Jurkat, Clone E6-1 (cell line): ENCODE results near the gene KRTAP5-9.
"Not testable (repeated sequence)": the region's sequence is repeated elsewhere in the genome, so short reads cannot be mapped to it uniquely, and the experiment has no call there.

Experiments used
- DNase-seq: peaks from one replicate; pipeline ENCODE4 v3.0.0-alpha.2; 2011; ENCODE audit warnings: low read depth, low spot score
- H3K4me3 ChIP-seq: 2 replicates; pipeline ENCODE4 v1.5.1; 2011; ENCODE audit warnings: mild to moderate bottlenecking, low read length, control low read depth, moderate library complexity

Gene KRTAP5-9

DNA sequence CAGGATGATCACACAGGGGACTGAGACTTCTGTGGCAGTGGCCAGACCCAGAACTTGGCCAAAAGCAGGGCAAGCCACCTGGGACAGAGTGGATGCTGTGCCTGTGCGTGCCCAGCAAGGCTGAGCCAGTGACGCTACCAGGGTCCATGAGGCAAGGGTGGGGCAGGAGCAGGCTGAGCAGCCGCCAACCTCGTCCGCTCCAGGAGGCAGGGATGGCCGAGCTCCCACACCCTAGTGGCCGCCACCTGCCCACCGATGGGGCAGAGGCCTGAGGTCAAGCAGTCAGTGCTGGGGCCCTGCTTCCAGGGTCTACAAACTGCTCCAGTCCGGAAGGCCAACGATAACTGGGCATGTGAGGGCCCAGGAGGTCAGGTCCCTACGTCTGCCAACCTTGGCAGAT, 7.3 kb downstream of the KRTAP5-9 start:
- no peak overlapping the region for H3K4me3 ChIP-seq

DNA sequence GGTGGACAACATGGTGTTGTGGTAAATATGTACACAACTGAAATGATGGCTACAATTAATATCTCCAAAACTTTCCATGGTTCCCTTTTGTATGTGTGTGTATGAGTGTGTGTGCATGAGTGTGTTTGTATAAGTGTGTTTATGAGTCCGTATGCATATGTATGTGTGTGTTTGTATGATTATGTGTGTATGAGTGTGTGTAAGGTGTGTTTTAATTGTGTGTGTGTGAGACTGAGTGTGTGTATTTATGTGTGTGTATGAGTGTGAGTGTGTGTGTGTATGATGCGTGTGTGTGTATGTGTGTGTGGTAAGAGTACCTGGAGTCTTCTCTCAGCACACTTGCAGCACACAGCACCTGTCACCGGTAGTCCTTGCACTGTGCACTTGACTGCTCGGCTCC, 7.8 kb downstream of the KRTAP5-9 start:
- DNase-seq, result no peak
- H3K4me3 ChIP-seq, result no peak overlapping the region

More for the DNA sequence above, 7.3 kb downstream of the KRTAP5-9 start:
- no peak for DNase-seq

DNA sequence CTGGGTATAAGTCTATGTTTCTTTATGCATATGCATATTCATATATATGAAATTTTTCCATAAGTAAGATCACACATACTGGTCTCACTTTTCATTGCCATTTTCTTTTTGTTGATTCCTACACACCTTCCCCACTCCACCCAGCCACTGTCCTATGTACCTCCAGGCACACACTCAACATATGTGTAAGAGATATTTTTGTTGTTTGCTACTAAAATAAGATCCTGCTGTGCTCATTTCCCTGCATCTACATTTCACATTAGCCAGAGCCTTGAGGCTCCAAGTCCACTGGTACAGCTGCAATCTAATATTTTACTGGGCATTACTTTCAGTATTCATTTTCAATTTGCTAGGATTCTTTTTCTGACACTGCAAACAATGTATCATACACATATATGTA, 9.0 kb downstream of the KRTAP5-9 start:
- H3K4me3 ChIP-seq, result no peak overlapping the region

DNA sequence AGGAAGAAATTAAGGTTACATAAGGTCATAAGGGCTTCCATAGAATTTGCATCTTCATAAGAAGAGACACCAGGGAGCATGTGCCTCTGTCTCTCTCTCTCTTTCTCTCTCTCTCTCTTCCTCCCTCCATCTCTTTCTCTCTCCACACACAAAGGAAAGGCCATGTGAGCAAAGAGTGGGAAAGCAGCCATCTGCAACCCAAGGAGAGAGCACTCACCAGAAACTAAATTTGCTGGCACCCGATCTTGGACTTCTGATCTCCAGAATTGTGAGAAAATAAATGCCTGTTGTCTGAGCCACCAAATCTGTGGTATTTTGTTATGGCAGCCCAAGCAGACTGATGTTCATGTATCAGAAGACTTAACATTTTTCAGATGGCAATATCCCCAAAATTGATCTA, 10.8 kb downstream of the KRTAP5-9 start:
- H3K4me3 ChIP-seq, result no peak overlapping the region
- DNase-seq, result no peak

More for the DNA sequence above, 9.0 kb downstream of the KRTAP5-9 start:
- DNase-seq, result no peak

DNA sequence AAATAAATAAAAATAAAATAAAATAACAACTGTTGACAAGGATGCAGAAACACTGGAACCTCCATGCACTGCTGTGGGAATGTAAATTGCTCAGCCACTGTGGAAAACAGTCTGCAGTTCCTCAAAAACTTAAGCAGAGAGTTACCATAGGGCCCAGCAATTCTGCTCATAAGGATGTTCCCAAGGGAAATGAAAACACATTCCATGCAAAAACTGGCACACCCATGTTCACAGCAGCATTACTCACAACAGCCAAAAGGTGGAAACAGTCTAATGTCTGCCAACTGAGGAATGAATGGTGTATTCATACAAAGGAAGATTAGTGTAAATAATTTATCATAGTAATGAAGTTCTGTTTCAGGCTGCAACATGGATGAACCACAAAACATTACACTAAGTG, 13.9 kb downstream of the KRTAP5-9 start:
- H3K4me3 ChIP-seq, result no peak overlapping the region
- DNase-seq, result no peak

DNA sequence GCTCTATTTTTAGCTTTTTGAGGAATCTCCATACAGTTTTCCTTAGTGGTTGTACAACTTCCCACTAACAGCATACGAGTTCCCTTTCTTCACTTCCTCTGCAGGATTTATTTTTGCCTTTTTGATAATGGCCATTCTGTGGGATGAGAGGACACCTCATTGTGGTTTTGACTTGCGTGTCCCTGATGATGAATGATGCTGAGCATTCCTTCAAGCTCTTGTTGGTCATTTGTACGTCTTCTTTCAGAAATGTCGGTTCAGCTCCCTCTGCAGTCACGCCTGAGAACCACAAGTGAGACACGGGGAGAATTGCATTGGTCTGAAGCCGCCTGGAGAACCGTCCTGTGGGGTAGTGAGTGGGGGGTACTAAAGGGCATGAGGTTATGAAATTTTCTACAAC, 15.2 kb downstream of the KRTAP5-9 start:
- no peak overlapping the region for H3K4me3 ChIP-seq
- peak; percentile 20 for DNase-seq

DNA sequence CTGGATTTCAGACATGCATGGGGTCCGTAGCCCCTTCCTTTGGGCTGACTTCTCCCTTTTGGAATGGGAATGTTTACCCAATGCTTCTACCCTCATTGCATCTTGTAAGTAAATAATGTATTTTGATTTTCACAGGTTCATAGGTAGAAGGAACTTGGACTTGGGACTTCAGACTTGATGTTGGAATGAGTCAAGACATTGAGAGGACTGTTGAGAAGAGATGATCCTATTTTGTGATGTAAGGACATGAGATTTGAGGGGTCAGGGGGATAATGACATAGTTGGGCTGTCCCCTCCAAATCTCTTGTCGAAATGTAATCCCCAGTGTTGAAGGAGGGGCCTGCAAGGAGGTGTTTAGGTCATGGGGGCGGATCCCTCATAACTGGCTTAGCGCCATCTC, 16.2 kb downstream of the KRTAP5-9 start:
- DNase-seq, result no peak
- no peak overlapping the region for H3K4me3 ChIP-seq

DNA sequence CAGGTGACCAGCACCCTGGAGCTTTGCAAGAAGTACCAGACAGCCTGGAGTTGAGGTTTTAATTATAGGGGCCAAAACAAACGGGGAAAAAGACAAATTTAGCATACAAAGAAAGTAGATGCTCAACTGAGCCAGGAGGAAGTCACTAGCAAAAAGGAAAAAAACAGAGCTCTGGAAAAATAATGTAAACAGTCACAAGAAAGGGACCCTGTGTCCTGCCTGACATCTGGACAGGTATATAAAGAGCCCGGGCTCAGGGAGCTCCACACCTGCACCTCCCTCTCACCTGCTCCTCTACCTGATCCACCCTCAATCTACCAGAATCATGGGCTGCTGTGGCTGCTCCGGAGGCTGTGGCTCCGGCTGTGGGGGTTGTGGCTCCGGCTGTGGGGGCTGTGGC, 17.0 kb downstream of the KRTAP5-9 start, which contains the start of gene KRTAP5-10:
KRTAP5-10 (plus strand) TSS at position 301 of the 400 bp plus-strand sequence; CDS start at position 326, 25 bp downstream.
- H3K4me3 ChIP-seq, result no peak within 1 kb of the TSS
- DNase-seq, result no peak

DNA sequence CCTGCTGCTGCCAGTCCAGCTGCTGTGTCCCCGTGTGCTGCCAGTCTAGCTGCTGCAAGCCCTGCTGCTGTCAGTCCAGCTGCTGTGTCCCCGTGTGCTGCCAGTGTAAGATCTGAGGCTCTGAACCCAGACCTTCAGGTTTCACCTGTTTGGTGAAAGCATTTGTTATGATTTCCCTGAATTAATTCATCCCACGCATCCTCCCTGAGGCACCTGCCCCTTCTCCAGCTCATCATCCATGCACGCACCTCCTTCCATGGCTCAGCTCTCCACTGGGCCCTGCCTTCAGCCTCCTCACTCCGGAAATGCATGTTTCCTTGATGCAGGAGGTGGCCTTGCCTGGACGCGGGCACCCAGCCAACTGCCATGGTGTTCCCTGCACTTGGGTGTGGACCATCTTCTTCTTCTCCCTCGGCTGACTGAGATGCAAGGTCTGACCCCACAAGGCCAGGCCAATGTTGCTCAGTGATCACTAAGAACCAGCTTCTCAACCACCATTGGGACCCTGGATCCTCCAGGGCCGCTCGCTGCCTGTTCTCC, 17.9 kb downstream of the KRTAP5-9 start:
- no peak for DNase-seq
- H3K4me3 ChIP-seq, result no peak overlapping the region

DNA sequence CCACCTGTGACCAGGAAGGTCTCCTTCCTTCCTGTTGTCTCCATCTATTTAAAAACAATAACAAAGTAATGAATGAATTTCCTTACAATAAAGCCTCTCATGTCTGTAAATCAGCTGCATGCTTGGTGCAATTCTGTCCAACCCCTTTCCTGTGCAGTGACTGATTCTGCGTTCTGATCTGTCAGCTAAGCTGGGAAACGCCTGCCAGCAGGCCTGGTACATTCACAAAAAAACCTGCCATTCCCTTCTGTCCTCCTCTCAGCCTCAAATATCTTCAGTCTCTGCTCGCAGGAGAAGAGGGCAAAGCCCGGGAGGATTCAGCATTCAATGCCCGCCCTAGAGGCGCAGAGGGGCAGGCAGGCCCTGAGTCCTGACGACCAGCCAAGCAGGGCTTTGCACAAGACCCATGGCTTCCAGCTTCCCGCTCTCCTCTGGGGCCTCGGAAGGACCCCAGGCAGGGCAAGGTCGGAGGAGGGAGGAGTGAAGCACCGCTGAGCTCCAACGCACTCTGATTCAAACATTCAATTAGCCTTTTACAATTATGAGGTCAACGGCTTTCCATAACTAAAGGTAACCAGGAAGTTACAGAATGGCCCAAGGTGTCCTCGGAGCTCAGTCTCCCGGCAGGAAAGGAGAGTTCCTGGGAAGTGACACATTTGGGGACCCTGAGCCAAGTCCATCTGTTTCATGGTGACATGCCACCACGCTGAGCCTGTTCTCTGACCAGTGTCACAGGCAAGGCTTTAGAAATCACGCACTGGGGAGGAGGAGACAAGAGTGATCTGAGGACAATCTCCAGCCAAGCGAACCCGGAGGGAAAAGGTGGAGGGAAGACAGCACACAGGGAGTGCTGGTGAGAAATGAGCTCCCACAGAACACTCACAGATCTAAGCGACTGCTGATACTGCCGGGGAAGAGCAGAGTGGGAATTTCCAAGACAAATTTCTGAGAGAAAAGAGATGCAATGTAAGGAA, 18.7 kb downstream of the KRTAP5-9 start:
- H3K4me3 ChIP-seq, result not testable (repeated sequence)

DNA sequence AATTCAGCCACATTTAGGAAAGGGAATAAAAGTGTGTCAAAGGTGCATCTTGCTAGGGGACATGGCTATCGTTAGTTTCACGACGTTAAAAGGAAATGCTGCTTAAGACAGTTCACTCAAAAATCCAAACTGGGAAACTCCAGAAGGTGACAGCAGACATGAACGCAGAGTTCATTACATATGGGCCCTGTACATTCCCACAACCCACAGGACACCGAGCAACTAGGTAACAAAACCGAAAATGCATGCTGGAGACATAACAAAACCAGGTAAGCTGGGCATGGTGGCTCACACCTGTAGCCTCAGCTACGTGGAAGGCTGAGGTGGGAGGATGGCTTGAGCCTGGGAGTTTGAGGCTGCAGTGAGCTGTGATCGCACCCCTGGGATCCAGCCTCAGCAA, 19.4 kb downstream of the KRTAP5-9 start:
- not testable (repeated sequence) for DNase-seq, H3K4me3 ChIP-seq

More for the DNA sequence above, 18.7 kb downstream of the KRTAP5-9 start:
- DNase-seq, result not testable (repeated sequence)

DNA sequence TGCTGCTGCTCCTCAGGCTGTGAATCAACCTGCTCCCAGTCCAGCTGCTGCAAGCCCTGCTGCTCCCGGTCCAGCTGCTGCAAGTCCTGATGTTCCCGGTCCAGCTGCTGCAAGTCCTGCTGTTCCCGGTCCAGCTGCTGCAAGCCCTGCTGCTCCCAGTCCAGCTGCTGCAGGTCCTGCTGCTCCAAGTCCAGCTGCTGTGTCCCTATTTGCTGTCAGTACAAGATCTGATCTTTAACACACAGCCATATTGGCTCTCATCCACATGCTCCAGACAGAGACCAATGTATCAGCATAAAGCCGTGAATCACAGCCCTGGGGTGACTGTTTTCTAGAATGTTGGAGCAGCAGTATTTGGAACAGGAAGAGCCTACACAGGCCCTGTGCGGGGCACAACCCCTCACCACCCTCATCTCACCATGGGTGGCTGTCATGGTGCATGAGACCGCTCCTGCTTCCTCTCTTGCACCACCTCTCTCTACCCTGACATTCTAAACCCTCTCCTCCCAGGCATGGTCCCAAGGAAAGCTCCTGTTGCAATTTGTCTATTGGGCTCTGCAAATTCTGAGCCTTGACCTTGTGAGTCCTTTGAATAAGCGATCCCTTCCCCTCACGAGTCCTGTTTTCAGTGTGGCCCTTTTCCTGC, 20.6 kb downstream of the KRTAP5-9 start:
- no peak for DNase-seq
- H3K4me3 ChIP-seq, result no peak overlapping the region

DNA sequence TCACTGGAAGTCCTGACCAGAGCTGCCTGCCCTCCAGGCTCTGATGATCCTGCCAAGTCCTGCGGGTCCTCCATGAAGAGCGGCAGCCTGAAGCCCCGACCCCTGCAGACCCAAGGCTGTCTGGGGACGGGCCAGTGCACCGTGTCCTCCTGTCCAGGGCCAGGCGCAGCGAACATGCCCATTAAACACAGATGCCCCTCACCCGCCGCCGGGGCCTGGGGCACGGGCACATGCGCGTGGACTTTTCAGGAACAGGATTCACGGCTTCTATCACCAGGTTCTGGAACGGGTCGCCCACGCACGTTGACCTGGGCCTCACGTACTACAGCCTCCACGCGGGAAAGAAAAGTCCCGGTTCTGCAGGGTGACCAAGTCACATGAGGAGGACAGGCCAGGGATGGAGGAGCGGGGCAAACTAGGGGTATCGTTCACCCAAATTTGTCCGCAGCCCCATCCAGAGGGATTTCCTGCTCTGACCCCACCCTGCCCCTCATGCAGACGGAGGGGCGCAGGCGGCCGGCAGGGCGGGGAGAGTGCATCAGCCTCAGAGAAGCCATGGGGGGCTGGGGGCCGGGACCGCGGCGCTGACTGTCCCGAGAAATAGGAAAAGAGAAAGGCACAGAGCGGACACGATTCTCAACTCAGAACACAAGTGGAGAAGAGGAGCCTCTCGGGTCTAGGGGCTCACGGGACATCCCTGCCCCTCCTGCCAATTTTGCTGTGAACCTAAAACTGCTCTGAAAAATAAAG, 23.1 kb downstream of the KRTAP5-9 start:
- DNase-seq, H3K4me3 ChIP-seq: not testable (repeated sequence)

DNA sequence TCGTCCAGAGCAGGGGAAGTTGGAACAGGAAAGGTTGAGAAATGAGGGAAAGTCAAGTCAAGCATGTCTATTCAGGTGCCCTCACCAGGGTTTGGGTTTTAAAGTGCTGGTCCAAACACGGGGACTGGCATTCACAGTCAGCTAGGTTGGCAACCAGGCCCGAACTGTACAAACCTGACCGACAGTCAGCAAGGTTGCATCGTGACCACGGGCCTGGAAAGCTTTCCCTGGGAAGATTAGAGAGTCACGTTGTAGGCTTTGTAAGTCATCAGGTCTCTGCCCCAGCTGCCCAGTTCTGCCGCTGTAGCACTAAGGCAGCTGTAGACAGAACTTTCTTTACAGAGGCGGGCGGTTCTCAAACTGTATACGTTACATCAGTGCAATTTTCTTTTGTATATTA, 24.6 kb downstream of the KRTAP5-9 start:
- no peak overlapping the region for H3K4me3 ChIP-seq
- no peak for DNase-seq

DNA sequence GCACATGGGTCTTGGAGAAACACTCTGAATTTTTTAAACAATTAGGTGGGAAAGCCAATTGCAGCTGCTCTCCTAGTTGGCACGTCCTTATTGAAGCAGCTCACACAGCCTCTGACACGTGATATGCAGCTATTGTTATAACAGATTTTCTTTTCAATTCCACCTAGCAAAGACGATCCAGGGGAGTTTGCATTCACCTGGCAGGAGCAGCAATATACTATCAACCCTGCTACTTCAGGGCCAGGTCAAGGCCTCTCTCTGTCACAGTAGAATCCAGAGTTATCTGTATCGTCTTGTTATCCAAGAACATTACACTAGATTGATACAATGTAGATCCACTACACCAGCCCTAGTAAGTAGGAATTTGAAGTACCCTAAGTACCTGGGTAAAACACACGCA, 26.2 kb downstream of the KRTAP5-9 start:
- H3K4me3 ChIP-seq, result no peak overlapping the region
- no peak for DNase-seq

DNA sequence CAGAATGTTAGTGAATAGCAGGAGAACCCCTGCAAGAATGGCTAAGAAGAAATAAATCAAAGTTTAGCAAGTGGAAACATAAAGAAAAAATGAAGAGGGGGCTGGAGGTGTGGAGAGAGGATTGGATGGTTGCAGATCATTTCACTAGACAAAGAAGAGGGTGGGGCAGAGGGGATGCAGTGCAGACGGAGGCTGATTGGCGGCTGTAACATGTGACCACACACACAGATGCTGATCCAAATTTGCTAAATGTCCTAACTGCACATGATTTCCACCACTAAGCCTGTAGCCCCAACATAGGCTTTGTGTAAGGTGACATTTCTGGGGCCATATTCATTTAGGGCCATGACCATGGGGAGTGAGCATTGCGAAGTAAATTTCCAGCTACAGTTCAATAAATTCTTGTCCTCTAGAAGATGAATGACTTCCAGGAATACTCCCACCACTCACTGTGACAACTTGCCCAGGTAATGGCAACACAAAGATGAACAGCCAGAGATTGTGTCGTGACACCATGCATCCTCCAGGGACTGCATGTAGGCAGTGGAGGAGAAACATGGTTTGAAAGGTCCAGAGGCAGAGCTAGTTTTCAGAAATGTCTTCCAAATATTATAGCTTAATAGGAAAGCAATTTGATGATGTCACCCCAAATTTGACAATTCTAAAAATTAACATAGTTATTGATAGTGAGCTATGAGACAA, 27.7 kb downstream of the KRTAP5-9 start:
- H3K4me3 ChIP-seq, result no peak overlapping the region
- no peak for DNase-seq

DNA sequence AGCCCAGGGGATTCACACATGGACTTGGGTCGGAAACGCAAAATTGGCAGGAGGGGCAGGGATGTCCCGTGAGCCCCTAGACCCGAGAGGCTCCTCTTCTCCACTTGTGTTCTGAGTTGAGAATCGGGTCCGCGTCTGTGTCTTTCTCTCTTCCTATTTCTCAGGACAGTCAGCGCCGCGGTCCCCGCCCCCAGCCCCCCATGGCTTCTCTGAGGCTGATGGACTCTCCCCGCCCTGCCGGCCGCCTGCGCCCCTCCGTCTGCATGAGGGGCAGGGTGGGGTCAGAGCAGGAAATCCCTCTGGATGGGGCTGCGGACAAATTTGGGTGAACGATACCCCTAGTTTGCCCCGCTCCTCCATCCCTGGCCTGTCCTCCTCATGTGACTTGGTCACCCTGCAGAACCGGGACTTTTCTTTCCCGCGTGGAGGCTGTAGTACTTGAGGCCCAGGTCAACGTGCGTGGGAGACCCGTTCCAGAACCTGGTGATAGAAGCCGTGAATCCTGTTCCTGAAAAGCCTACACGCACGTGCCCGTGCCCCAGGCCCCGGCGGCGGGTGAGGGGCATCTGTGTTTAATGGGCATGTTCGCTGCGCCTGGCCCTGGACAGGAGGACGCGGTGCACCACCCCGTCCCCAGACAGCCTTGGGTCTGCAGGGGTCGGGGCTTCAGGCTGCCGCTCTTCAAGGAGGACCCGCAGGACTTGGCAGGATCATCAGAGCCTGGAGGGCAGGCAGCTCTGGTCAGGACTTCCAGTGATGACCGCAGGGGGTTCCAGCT, 28.7 kb downstream of the KRTAP5-9 start:
- not testable (repeated sequence) for DNase-seq, H3K4me3 ChIP-seq

DNA sequence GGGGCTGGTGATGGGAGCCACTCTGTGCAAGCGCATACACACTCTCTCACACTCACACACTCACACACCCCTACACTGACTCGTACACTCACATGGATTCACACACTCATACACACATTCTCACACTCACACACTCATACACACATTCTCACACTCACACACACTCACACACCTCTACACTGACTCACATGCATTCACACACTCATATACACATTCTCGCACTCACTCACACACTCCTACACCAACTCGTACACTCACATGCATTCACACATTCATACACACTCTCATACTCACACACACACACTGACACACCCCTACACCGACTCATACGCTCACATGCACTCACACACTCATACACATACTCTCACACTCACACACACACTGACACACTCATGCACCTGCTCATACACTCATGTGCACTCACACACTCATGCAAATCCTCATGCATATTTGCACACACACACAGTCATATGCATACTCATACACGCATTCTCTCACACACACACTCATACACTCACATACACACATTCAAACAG, 29.3 kb downstream of the KRTAP5-9 start:
- DNase-seq, result no peak
- H3K4me3 ChIP-seq, result no peak overlapping the region
